Lung (tissue), 12 donors: Measurements from ENCODE around the gene FOXJ3. TPM values are rescaled to one million over a fixed set of nuclear protein-coding genes. Genes with fewer than 3 reads are reported as not detected.

Experiments used
- ATAC-seq: fragments of 200-7000 bp; cut with Tn5 transposase; one replicate; pipeline ENCODE4 v1.9.1; 2020; ENCODE audit warnings: moderate number of reproducible peaks; ENCODE audit not compliant: insufficient read depth, low FRiP score
- DNase-seq, 3 donors: peaks; one replicate each; pipeline ENCODE4 v3.0.0-alpha.2; 2013 to 2017
- H3K27ac ChIP-seq, 2 donors: one replicate each; pipeline ENCODE4 v1.5.1; 2013; ENCODE audit warnings: mild to moderate bottlenecking in 2 of 2, moderate library complexity in 2 of 2, control low read depth in 1 of 2, inconsistent platforms in 1 of 2, low read depth in 1 of 2, low read length in 1 of 2
- H3K27me3 ChIP-seq, 3 donors: one replicate each; pipeline ENCODE4 v1.5.1; 2013; ENCODE audit warnings: low read length in 2 of 3; ENCODE audit not compliant: control insufficient read depth in 3 of 3, insufficient read depth in 3 of 3
- H3K36me3 ChIP-seq, 4 donors: one replicate each; pipeline ENCODE4 v1.5.1; 2013; ENCODE audit warnings: low read length in 4 of 4, mild to moderate bottlenecking in 1 of 4, moderate library complexity in 1 of 4; ENCODE audit not compliant: control insufficient read depth in 4 of 4, insufficient read depth in 4 of 4
- H3K4me1 ChIP-seq, 5 donors: one replicate each; pipeline ENCODE4 v1.5.1; 2013; ENCODE audit warnings: low read length in 5 of 5, mild to moderate bottlenecking in 2 of 5, moderate library complexity in 1 of 5; ENCODE audit not compliant: control insufficient read depth in 5 of 5, insufficient read depth in 5 of 5
- H3K4me3 ChIP-seq: one replicate; pipeline ENCODE4 v1.5.1; 2013; ENCODE audit warnings: mild to moderate bottlenecking, control low read depth, moderate library complexity
- H3K9ac ChIP-seq, 2 donors: one replicate each; pipeline ENCODE4 v1.5.1; 2013; ENCODE audit warnings: low read length in 2 of 2, control low read depth in 1 of 2; ENCODE audit not compliant: insufficient read depth in 1 of 2
- H3K9me3 ChIP-seq, 4 donors: one replicate each; pipeline ENCODE4 v1.5.1; 2013; ENCODE audit warnings: low read length in 3 of 4, mild to moderate bottlenecking in 1 of 4, moderate library complexity in 1 of 4; ENCODE audit not compliant: control insufficient read depth in 4 of 4, insufficient read depth in 3 of 4
- WGBS, 2 donors: extraction: QIAGEN DNeasy Blood & Tissue Kit; methylation state at CpG; one replicate each; pipeline ENCODE4 v1.1.7; 2013; 5-methylcytosine and 5-hydroxymethylcytosine counted together
- polyA plus RNA-seq, 2 donors: library from polyadenylated mRNA; stranded (reverse); fragments of 200-250 nt; gene quantifications; one replicate each; pipeline ENCODE4 v1.2.1, GENCODE V29; 2013
- total RNA-seq, 2 donors: library from RNA; depleted of rRNA in 1 of 2; stranded (reverse); fragments of >200 nt in 1 of 2; gene quantifications; one replicate each; pipeline ENCODE4 v1.2.1, GENCODE V29; 2014 to 2021
- TF ChIP-seq, protein P1 (sequence below): IDR thresholded peaks from 2 replicates; pipeline ENCODE4 v1.5.1; 2012; ENCODE audit warnings: mild to moderate bottlenecking; ENCODE audit errors: control extremely low read depth, extremely low read depth
- donor health status: control.
- donor health status: control.
- donor health status: Bipolar disorder and iron deficiency.
- donor health status: healthy.
- donor health status: DM: yes; HTN: yes; CAD: no.

FOXJ3 gene
- total and polyA plus RNA-seq, 4 donors = 11.9 to 106 (median 26.6) TPM

DNA sequence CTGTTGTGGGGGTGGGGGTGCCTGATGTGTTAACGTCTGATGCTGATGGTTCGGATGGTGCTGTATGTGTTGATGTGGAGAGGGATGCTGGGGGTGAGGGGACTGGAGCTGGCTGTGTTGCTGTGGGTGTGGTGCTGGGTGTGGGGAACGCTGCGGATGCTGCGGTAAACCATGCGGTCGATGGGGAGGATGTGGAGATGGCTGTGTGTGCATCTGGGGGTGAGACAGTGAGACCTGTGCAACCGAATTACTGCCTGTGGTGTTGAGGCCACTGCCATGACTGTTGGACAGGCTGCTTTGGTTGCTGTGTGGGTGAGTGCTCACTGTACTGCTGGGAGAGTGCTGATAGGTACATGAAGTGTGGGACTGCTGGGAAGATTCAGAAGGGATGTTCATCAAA is 143.7 kb downstream of the FOXJ3 start:
- WGBS, 2 donors = 93 to 95% methylated on average over 8 of the region's 8 CpGs
- DNase-seq (no peak), ATAC-seq (no peak)
- H3K4me1 ChIP-seq = peaks cover 0 to 7% (median 2%) of the 10 kb centered on the region in 5 donors
- TF ChIP-seq, protein P1, sequence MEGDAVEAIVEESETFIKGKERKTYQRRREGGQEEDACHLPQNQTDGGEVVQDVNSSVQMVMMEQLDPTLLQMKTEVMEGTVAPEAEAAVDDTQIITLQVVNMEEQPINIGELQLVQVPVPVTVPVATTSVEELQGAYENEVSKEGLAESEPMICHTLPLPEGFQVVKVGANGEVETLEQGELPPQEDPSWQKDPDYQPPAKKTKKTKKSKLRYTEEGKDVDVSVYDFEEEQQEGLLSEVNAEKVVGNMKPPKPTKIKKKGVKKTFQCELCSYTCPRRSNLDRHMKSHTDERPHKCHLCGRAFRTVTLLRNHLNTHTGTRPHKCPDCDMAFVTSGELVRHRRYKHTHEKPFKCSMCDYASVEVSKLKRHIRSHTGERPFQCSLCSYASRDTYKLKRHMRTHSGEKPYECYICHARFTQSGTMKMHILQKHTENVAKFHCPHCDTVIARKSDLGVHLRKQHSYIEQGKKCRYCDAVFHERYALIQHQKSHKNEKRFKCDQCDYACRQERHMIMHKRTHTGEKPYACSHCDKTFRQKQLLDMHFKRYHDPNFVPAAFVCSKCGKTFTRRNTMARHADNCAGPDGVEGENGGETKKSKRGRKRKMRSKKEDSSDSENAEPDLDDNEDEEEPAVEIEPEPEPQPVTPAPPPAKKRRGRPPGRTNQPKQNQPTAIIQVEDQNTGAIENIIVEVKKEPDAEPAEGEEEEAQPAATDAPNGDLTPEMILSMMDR = no peak
- no peak overlapping the region for H3K4me3 ChIP-seq
- no peak overlapping the region for H3K27ac ChIP-seq
- no peaks in the 10 kb centered on the region for H3K9me3 ChIP-seq
- H3K36me3 ChIP-seq = peaks cover 11 to 30% (median 24%) of the 10 kb centered on the region in 4 donors
- no peaks in the 10 kb centered on the region for H3K27me3 ChIP-seq
- no peak overlapping the region for H3K9ac ChIP-seq

DNA sequence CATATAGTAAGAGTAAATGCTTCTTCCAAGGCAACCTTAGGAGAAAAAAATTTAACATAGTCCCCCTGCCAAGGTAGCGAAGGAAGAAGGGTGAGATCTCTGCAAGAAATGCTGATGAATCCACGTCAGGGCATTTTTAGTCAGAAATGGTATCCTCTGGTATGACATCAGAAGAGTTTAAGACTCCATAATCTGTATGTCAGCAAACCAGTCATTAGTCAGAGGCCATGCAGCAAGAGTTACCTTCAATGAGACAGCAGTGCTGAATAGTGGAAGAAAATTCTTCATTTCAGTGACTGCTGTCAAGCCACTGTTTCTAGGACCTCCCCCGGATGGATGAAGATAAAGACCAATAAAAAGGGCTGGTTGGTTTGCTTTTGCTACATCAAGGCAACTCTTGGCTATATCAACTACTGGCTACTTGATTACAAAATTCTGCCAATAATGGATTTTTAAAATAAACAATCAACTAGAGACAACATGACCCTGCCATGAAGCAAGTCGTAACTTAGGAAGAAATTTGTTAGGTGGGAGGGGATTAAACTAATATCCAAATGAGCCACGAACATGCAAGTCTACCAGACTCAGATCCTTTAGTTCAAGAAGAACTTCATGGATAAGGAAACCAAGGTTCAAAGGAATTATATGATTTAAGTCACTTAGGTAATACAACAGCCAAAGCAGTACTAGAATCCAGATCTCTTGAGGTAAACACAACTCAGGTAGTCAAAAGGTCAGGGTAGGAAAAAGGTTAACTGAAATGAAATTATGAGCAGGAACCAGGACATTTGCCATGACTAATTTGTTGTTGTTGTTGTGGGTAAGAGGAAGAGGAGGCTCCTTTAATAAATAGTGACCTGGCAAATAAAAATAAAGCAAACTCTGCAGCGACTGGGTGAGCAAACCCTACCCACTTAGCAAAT is 144.8 kb downstream of the FOXJ3 start:
- 89 to 93% methylated on average over 6 of the region's 6 CpGs for WGBS, 2 donors
- H3K27me3 ChIP-seq = no peaks in the 10 kb centered on the region
- H3K9me3 ChIP-seq = no peaks in the 10 kb centered on the region
- DNase-seq (no peak), ATAC-seq (no peak)
- no peak overlapping the region for H3K27ac ChIP-seq
- no peak overlapping the region for H3K4me3 ChIP-seq
- H3K36me3 ChIP-seq = peaks cover 10 to 27% (median 19%) of the 10 kb centered on the region in 4 donors
- no peak overlapping the region for H3K9ac ChIP-seq
- TF ChIP-seq, protein P1 = no peak
- peaks cover 0 to 7% (median 0%) of the 10 kb centered on the region in 5 donors for H3K4me1 ChIP-seq

DNA sequence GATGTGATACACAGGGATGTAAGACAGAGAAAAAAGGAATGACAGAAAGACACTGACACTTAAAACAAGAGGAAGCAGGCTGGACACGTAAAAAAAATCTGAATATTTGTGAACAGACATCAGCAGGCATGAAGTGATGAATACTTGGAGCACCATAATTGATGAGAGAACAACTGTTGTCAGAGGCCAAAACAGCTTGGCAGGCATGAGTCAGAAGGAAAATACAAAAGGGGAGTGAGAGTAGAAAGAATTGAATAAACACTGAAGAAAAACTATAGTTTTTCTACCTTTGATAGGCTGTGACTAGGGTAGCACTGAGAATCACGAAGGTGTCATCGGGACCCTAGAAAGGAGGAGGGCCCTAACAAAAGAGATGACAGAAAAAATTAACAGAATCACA is 148.9 kb downstream of the FOXJ3 start:
- H3K4me1 ChIP-seq = peaks cover 0 to 13% (median 3%) of the 10 kb centered on the region in 5 donors
- no peak for DNase-seq
- no peak overlapping the region for H3K9ac ChIP-seq
- no peaks in the 10 kb centered on the region for H3K27me3 ChIP-seq
- peaks cover 10 to 22% (median 16%) of the 10 kb centered on the region in 4 donors for H3K36me3 ChIP-seq
- WGBS, 2 donors = 88 to 89% methylated on average over 3 of the region's 3 CpGs
- no peak for ATAC-seq
- no peak overlapping the region for H3K4me3 ChIP-seq
- TF ChIP-seq, protein P1 = no peak
- no peak overlapping the region for H3K27ac ChIP-seq
- H3K9me3 ChIP-seq = no peaks in the 10 kb centered on the region
